Endothelial cell of umbilical vein (primary cell): Measurements from ENCODE around the gene HEATR3. TPM values are rescaled to one million over a fixed set of nuclear protein-coding genes. Genes with fewer than 3 reads are reported as not detected.
A peak's percentile ranks its signal among the peaks of the same experiment; 100 is the strongest.

ENCODE experiments used
- BruUV-seq: library from RNA; stranded (reverse); fragments of 400-500 nt; replicated peaks from 2 replicates; lab custom pipeline; 2021; lab: Mats Ljungman, UMichigan
- CTCF ChIA-PET: fragments of 300-600, 350-600 bp; sonication (Branson Sonifier 250); formaldehyde crosslinking; loops from one replicate; lab custom pipeline; 2021; ENCODE audit warnings: antibody characterized with exemption, inconsistent platforms; lab: Charles Lee
- POLR2A ChIA-PET: fragments of 300-600, 350-600 bp; sonication (Branson Sonifier 250); formaldehyde crosslinking; loops from one replicate; lab custom pipeline; 2021; ENCODE audit warnings: antibody characterized with exemption, inconsistent platforms; lab: Charles Lee
- DNase-seq: peaks from one replicate; pipeline ENCODE4 v3.0.0-alpha.2; 2011; ENCODE audit warnings: low read depth, low spot score
- FAIRE-seq: peaks from 2 replicates; lab custom pipeline; 2011; peaks lifted over from hg19 to GRCh38; lab: Jason Lieb, UNC
- H2AFZ ChIP-seq: 2 replicates; pipeline ENCODE4 v1.6.0; 2012; ENCODE audit warnings: low read depth, low read length, control low read depth, inconsistent platforms
- H3K27ac ChIP-seq: 2 replicates; pipeline ENCODE4 v1.5.1; 2011; ENCODE audit warnings: low read depth, mild to moderate bottlenecking, control low read depth, low read length, moderate library complexity; ENCODE audit not compliant: insufficient read depth
- H3K27me3 ChIP-seq, 2 experiments: 2 replicates each; pipeline versions ENCODE4 v1.6.0 to v1.6.1; 2011; ENCODE audit warnings: low read length in 2 of 2, mixed read lengths in 1 of 2; ENCODE audit not compliant: control insufficient read depth in 2 of 2, insufficient read depth in 2 of 2
- H3K36me3 ChIP-seq, 2 experiments: 2 replicates in 1 of 2; 3 replicates in 1 of 2; pipeline ENCODE4 v1.5.1; 2011; ENCODE audit warnings: low read length in 2 of 2, mild to moderate bottlenecking in 1 of 2, moderate library complexity in 1 of 2; ENCODE audit not compliant: control insufficient read depth in 2 of 2, insufficient read depth in 2 of 2; ENCODE audit errors: extremely low read depth in 1 of 2
- H3K4me1 ChIP-seq: 3 replicates; pipeline ENCODE4 v1.5.1; 2011; ENCODE audit warnings: mild to moderate bottlenecking, low read length; ENCODE audit not compliant: control insufficient read depth, insufficient read depth; ENCODE audit errors: extremely low read depth
- H3K4me2 ChIP-seq: 2 replicates; pipeline ENCODE4 v1.6.1; 2011; ENCODE audit warnings: low read length, control low read depth, mixed read lengths; ENCODE audit not compliant: insufficient read depth
- H3K4me3 ChIP-seq, 3 experiments: fragments of 200-600 bp in 1 of 3; sonication (generic), shearing (Covaris generic) in 1 of 3; replicated peaks in 1 of 3; 2 replicates each; pipeline ENCODE4 v1.5.1; 2011 to 2016; ENCODE audit warnings: control low read depth in 3 of 3, low read length in 3 of 3, mild to moderate bottlenecking in 2 of 3, inconsistent platforms in 1 of 3, low read depth in 1 of 3, moderate library complexity in 1 of 3; ENCODE audit not compliant: insufficient read depth in 1 of 3
- H3K79me2 ChIP-seq: 2 replicates; pipeline ENCODE4 v1.6.0; 2012; ENCODE audit warnings: low read length, inconsistent platforms; ENCODE audit not compliant: control insufficient read depth, insufficient read depth
- H3K9ac ChIP-seq: replicated peaks from 2 replicates; pipeline ENCODE3; 2011; ENCODE audit warnings: low read length, control low read depth; ENCODE audit not compliant: insufficient read depth; ENCODE audit errors: extremely low read depth
- H3K9me1 ChIP-seq: replicated peaks from 3 replicates; pipeline ENCODE4 v1.6.0; 2011; ENCODE audit warnings: mild to moderate bottlenecking, low read length; ENCODE audit not compliant: control insufficient read depth, insufficient read depth; ENCODE audit errors: extremely low read depth
- H3K9me3 ChIP-seq: replicated peaks from 2 replicates; pipeline ENCODE4 v1.5.1; 2012; ENCODE audit warnings: low read length, inconsistent platforms; ENCODE audit not compliant: control insufficient read depth, insufficient read depth
- H4K20me1 ChIP-seq: replicated peaks from 2 replicates; pipeline ENCODE3; 2011; ENCODE audit warnings: mild to moderate bottlenecking, low read length; ENCODE audit not compliant: control insufficient read depth, insufficient read depth; ENCODE audit errors: extremely low read depth
- CTCF ChIP-seq, 2 donors: IDR thresholded peaks; 1 replicate in 1 of 2; 2 replicates in 1 of 2; pipeline ENCODE4 v1.5.1; 2011; ENCODE audit warnings: low read length in 2 of 2, mild to moderate bottlenecking in 2 of 2, moderate library complexity in 2 of 2, control low read depth in 1 of 2, inconsistent platforms in 1 of 2, low read depth in 1 of 2; ENCODE audit not compliant: insufficient read depth in 1 of 2; ENCODE audit errors: extremely low read depth in 1 of 2
- EZH2 ChIP-seq: IDR thresholded peaks from 2 replicates; pipeline ENCODE4 v1.6.1; 2012; ENCODE audit warnings: borderline replicate concordance, low read depth, mild to moderate bottlenecking, moderate library complexity, low read length, inconsistent platforms; ENCODE audit not compliant: severe bottlenecking
- POLR2A ChIP-seq: IDR thresholded peaks from 2 replicates; pipeline ENCODE4 v1.6.1; 2012; ENCODE audit warnings: low read depth, mild to moderate bottlenecking, control low read depth, low read length
- POLR2AphosphoS5 ChIP-seq: IDR thresholded peaks from 2 replicates; pipeline ENCODE4 v1.6.1; 2012; ENCODE audit warnings: low read depth, mild to moderate bottlenecking, control low read depth, low read length, moderate library complexity; ENCODE audit not compliant: insufficient read depth
- dilution Hi-C: fragments of 300-500 bp; cut with MboI; formaldehyde crosslinking; loops from one replicate; pipeline ENCODE4 v1.15.0; 2019; ENCODE audit warnings: low sequenced_read_pairs; ENCODE audit not compliant: extremely low pct_ligation_motif_present
- intact Hi-C: fragments of 100-400 bp; cut with micrococcal nuclease; formaldehyde crosslinking; loops from one replicate; pipeline ENCODE4 v1.10.0; 2022
- polyA plus RNA-seq, 4 experiments: library from polyadenylated mRNA; depleted of rRNA in 3 of 4; stranded (reverse) in 3 of 4; unstranded in 1 of 4; fragments of >200 nt; gene quantifications; 2 replicates each; pipeline versions ENCODE4 v1.2.1 to v1.2.3, GENCODE V29; 2011 to 2012; ENCODE audit warnings: missing spikeins in 1 of 4
- total RNA-seq: library from RNA; stranded (reverse); gene quantifications from 2 replicates; pipeline ENCODE4 v1.2.3, GENCODE V29; 2021

HEATR3 gene
- total and polyA plus RNA-seq, 2 donors (not counting 3 experiments of a cell fraction or from before 2014, with no cell fraction given): 6.7 to 23.1 TPM

DNA sequence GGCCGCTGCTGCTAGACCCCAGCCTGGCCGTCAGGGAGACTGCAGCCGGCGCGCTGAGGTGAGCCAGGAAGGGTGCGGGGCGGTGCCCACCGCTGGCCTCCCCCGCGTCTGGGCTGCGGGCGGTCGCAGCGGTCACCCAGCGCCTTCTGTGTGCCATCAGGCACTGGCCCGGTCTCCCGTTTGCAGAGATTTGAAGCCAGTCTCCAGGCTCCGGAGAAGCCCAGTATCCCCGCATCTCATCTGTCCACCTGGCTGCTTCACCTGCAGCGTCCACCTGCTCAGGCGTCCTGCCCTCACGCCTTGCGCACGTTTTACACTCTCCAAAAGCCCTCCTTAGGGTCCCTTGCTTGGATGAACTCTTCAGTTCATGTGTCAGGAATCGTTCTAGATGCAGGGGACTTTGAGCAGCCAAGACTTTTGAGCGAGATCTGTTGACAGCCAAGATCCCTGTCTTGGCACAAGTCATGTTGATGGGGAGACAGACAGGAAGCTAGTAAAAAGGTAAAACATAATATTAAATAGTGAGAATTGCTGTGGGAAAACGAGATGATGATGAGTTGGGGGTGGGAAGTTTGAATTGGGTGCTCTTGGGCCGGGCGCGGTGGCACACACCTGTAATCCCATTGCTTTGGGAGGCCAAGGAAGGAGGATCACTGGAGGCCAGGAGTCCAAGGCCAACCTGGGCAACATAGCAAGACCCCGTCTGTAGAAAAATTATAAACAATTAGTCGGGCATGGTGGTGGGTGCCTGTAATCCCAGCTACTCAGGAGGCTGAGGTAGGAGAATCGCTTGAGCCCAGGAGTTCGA lies 916 bp downstream of the HEATR3 start:
- H3K79me2 ChIP-seq: peaks cover 36% of the 10 kb centered on the region
- no peak for FAIRE-seq
- H3K4me3 ChIP-seq: peak overlapping the region; percentile 76 to 82 (median 76)
- TF ChIP-seq EZH2 (no peak), CTCF (IDR thresholded peaks at IDR 0.05; ENCODE audit: extremely low read depth in 1 of 2, insufficient read depth in 1 of 2, low read depth in 1 of 2, low read length in 2 of 2) (no peak), POLR2AphosphoS5 (no peak), POLR2A (peak; percentile 13)
- CTCF ChIA-PET: interaction anchor here (0.7 to 7.3 kb wide), 25 partner anchors 12 to 740 kb away, joined by 3 to 193 read pairs (median 4); partner anchors contain the start of gene CNEP1R1
- intact Hi-C loops (loop anchor here (1.0 to 5.0 kb wide), 8 partner anchors 41 to 599 kb away; partner anchors contain the start of genes BRD7, CNEP1R1 and NKD1), dilution Hi-C loops (no loop called here)
- DNase-seq: no peak
- H3K36me3 ChIP-seq: peaks cover 0 to 9% of the 10 kb centered on the region in 2 experiments
- H3K9me1 ChIP-seq: no peaks in the 10 kb centered on the region
- H3K4me2 ChIP-seq: peak overlapping the region; percentile 97
- no peaks in the 10 kb centered on the region for H4K20me1 ChIP-seq
- peak overlapping the region; percentile 81 for H3K9ac ChIP-seq
- H3K4me1 ChIP-seq: peaks cover 27% of the 10 kb centered on the region
- H3K9me3 ChIP-seq: no peaks in the 10 kb centered on the region
- no peak overlapping the region for H3K27ac ChIP-seq
- H3K27me3 ChIP-seq: no peaks in the 10 kb centered on the region
- BruUV-seq: no TSS peak
- POLR2A ChIA-PET: interaction anchor here (0.8 to 1.2 kb wide), 2 partner anchors 41 to 675 kb away, joined by 3 read pairs; partner anchors contain the start of gene CYLD
- H2AFZ ChIP-seq: peak overlapping the region; percentile 98
